Ovary (tissue), 10 donors: ENCODE results near the gene MMP28. TPM values are rescaled to one million over a fixed set of nuclear protein-coding genes. Genes with fewer than 3 reads are reported as not detected.
A peak's percentile ranks its signal among the peaks of the same experiment; 100 is the strongest.

Experiments
- DNase-seq, 5 donors: peaks; one replicate each; pipeline ENCODE4 v3.0.0-alpha.2; 2019 to 2020
- H3K27ac ChIP-seq, 2 donors: fragments of 200-600 bp; one replicate each; pipeline versions ENCODE4 v1.5.1 to v1.8.0; 2019 to 2022
- H3K27me3 ChIP-seq: fragments of 200-600 bp; one replicate; pipeline ENCODE4 v1.8.0; 2022
- H3K36me3 ChIP-seq: fragments of 200-600 bp; sonication (generic); one replicate; pipeline ENCODE4 v1.5.1; 2019
- H3K4me1 ChIP-seq: one replicate; pipeline ENCODE4 v1.8.1; 2013; ENCODE audit warnings: mild to moderate bottlenecking, moderate library complexity; ENCODE audit not compliant: insufficient read depth
- H3K4me3 ChIP-seq: fragments of 200-600 bp; sonication (generic); one replicate; pipeline ENCODE4 v1.5.1; 2017
- H3K9me3 ChIP-seq, 2 donors: fragments of 200-600 bp in 1 of 2; sonication (generic) in 1 of 2; one replicate each; pipeline versions ENCODE4 v1.5.1 to v1.8.1; 2013 to 2019; ENCODE audit warnings: mild to moderate bottlenecking in 1 of 2, moderate library complexity in 1 of 2
- EP300 ChIP-seq: sonication (generic); formaldehyde crosslinking; IDR thresholded peaks from one replicate; pipeline ENCODE4 v1.6.1; 2017; ENCODE audit warnings: antibody characterized with exemption
- POLR2A ChIP-seq: fragments of 450-650 bp; IDR thresholded peaks from one replicate; pipeline ENCODE4 v1.6.1; 2017; ENCODE audit warnings: antibody characterized with exemption, mild to moderate bottlenecking, moderate library complexity
- WGBS, 3 donors: extraction: QIAGEN DNeasy Blood & Tissue Kit in 1 of 3; methylation state at CpG; one replicate each; pipeline versions ENCODE4 v1.1.5 to v1.1.7; 2013 to 2017; 5-methylcytosine and 5-hydroxymethylcytosine counted together
- intact Hi-C, 4 donors: fragments of 100-400 bp; cut with DNase I; formaldehyde crosslinking; loops; one replicate each; pipeline versions ENCODE4 v1.11.0 to v1.15.1; 2022 to 2023
- long read RNA-seq, 3 donors: library from polyadenylated mRNA in 2 of 3; unstranded in 2 of 3; transcript quantifications; one replicate each; pipeline ENCODE4 v2.0.0 and lab custom pipeline, GENCODE V29; 2021 to 2026
- polyA plus RNA-seq, 2 donors: library from polyadenylated mRNA; stranded (reverse); fragments of 200-250 nt in 1 of 2; fragments of 350-450 nt in 1 of 2; fragmentation: Illumina TruSeq in 1 of 2; extraction: RNeasy Lipid Tissue Mini Kit (QIAGEN cat#74804) in 1 of 2; gene quantifications; one replicate each; pipeline ENCODE4 v1.2.3, GENCODE V29; 2013 to 2014
- total RNA-seq, 7 donors: library from RNA; depleted of rRNA in 2 of 7; stranded (reverse); fragments of >200 nt in 2 of 7; fragmentation: NEBNext Ultra II Directional in 3 of 7; extraction: Animal tissue kit (Norgen Biotek cat#: 25700) in 3 of 7; gene quantifications; one replicate each; pipeline versions ENCODE4 v1.1.0 to v1.2.4, GENCODE V29; 2016 to 2023
- TF ChIP-seq, protein P1 (sequence below), 3 donors: fragments of 450-650 bp in 2 of 3; fragments of 200-600 bp in 1 of 3; IDR thresholded peaks; one replicate each; pipeline versions ENCODE4 v1.5.1 to v1.8.0; 2016 to 2022; ENCODE audit warnings: antibody characterized with exemption in 3 of 3, mild to moderate bottlenecking in 1 of 3
- donor health status: DM: no; HTN: no; CAD: no; lungs with moderate emphysema.
- donor health status: DM: no; HTN: no; CAD: no.
- donor health status: Bipolar disorder and iron deficiency.
- donor health status: DM: yes; HTN: yes; CAD: no.
- donor health status: DM: no; HTN: no; CAD: no.
- donor health status: DM: yes; HTN: yes; CAD: no.

MMP28 gene, protein sequence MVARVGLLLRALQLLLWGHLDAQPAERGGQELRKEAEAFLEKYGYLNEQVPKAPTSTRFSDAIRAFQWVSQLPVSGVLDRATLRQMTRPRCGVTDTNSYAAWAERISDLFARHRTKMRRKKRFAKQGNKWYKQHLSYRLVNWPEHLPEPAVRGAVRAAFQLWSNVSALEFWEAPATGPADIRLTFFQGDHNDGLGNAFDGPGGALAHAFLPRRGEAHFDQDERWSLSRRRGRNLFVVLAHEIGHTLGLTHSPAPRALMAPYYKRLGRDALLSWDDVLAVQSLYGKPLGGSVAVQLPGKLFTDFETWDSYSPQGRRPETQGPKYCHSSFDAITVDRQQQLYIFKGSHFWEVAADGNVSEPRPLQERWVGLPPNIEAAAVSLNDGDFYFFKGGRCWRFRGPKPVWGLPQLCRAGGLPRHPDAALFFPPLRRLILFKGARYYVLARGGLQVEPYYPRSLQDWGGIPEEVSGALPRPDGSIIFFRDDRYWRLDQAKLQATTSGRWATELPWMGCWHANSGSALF
- total RNA-seq (10 to 100 TPM in 1 of 7 donors, 1 to 10 TPM in 4, under 1 TPM in 2; 0.25 to 33.3 (median 3.3) TPM), polyA plus RNA-seq (1 to 10 TPM; 5.9 to 7.1 TPM)
- long read RNA-seq, donor 1, partial matches to known transcripts, result 1 of 2 reads
- long read RNA-seq, donor 1, other reads (novel, unspliced or antisense), result 0 of 2 reads
- long read RNA-seq, donor 2, partial matches to known transcripts, result 0 of 5 reads
- long read RNA-seq, donor 2, other reads (novel, unspliced or antisense), result 0 of 5 reads
- long read RNA-seq, donor 3, partial matches to known transcripts, result 0 of 11 reads
- long read RNA-seq, donor 3, other reads (novel, unspliced or antisense), result 7 of 11 reads

DNA sequence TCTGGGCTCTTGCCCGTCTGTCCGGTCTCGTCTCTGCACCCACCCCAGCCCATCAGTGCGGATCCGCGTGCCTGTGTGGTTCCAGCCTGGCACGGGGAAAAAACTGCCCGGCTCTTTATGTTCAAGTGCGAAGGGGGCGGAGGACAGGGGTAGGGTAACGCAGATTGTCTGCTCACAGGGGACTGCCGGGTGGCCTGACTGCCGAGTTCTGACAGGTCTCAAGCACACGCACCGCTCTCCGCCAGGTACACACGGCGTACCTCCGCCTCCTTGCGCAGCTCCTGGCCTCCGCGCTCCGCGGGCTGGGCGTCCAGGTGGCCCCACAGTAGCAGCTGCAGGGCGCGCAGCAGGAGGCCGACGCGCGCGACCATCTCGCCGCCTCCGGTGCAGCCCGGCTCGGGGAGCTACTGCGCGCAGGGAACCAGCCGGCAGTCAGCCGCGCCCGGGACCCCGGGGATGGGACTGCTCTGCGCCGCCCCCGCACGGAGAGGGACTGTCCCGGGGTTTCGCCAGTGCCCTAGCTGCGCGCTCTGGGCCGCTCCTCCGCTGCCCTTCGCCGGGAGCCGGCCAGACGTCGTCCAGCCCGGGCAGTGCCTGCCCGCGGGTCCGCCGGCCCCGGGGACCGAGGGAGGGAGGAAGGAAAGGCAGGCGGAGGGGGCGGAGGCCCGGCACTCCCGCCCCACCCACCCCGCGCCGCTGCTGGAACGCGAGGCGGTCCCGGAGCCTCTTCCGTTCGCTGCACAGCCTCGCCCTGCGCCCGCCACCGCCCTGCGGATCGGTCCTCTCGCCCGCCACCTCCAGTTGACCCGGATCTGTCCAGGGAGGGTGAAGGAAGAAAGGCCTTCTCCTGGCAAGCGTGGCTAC is at the start of gene MMP28:
Gene MMP28 (minus strand): TSS at position 635 of the 864 bp plus-strand sequence. CDS start 264 bp downstream, at position 371.
- no peaks in the 10 kb centered on the region for H3K27me3 ChIP-seq
- H3K9me3 ChIP-seq, result peaks cover 0 to 6% of the 10 kb centered on the region in 2 donors
- H3K36me3 ChIP-seq, result no peaks in the 10 kb centered on the region
- H3K4me1 ChIP-seq, result peaks cover 5% of the 10 kb centered on the region
- no peak for TF ChIP-seq EP300
- TF ChIP-seq, protein P1, sequence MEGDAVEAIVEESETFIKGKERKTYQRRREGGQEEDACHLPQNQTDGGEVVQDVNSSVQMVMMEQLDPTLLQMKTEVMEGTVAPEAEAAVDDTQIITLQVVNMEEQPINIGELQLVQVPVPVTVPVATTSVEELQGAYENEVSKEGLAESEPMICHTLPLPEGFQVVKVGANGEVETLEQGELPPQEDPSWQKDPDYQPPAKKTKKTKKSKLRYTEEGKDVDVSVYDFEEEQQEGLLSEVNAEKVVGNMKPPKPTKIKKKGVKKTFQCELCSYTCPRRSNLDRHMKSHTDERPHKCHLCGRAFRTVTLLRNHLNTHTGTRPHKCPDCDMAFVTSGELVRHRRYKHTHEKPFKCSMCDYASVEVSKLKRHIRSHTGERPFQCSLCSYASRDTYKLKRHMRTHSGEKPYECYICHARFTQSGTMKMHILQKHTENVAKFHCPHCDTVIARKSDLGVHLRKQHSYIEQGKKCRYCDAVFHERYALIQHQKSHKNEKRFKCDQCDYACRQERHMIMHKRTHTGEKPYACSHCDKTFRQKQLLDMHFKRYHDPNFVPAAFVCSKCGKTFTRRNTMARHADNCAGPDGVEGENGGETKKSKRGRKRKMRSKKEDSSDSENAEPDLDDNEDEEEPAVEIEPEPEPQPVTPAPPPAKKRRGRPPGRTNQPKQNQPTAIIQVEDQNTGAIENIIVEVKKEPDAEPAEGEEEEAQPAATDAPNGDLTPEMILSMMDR (IDR thresholded peaks at IDR 0.05), result no peak
- no peak for TF ChIP-seq POLR2A
- intact Hi-C loops, result no loop called here
- H3K27ac ChIP-seq, result no peak within 1 kb of the TSS
- no peak for DNase-seq
- H3K4me3 ChIP-seq, result peak within 1 kb of the TSS; percentile 58
- WGBS, 3 donors, result 1% methylated on average over 59 to 89 of the region's 89 CpGs

DNA sequence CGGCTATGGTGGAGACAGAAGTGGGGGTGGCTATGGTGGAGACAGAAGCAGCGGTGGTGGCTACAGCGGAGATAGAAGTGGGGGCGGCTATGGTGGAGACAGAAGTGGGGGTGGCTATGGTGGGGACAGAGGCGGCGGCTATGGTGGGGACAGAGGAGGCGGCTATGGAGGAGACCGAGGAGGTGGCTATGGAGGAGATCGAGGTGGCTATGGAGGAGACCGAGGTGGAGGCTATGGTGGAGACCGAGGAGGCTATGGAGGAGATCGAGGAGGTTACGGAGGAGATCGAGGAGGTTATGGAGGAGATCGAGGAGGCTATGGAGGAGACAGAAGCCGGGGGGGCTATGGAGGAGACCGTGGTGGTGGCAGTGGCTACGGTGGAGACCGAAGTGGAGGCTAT is 49.1 kb upstream of the MMP28 start:
- H3K27ac ChIP-seq, result no peak overlapping the region
- no peaks in the 10 kb centered on the region for H3K36me3 ChIP-seq
- H3K9me3 ChIP-seq, result no peaks in the 10 kb centered on the region
- H3K27me3 ChIP-seq, result no peaks in the 10 kb centered on the region
- 95 to 96% (median 95%) methylated on average over 19 of the region's 19 CpGs for WGBS, 3 donors
- TF ChIP-seq POLR2A (no peak), EP300 (no peak)
- no peak overlapping the region for H3K4me3 ChIP-seq
- H3K4me1 ChIP-seq, result no peaks in the 10 kb centered on the region
- no peak for DNase-seq
- intact Hi-C loops, result no loop called here

DNA sequence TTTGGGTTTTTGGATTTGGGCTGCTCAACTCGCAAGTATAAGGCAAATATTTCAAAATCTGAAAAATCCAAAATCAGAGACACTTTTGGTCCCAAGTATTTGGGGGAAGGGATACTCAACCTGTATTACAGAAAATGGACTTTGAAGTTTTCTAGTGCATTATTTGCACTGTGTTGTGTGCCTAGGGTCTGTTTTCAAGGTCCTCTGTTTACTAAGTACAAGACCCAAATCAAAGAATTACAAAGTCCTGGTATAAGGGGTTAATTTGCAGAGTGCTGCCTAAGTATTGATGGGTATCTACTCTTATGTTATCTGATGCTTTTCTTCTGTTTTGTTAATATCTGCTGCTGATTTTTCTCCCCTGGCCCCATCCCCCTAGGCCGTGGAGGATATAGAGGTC is 48.3 kb upstream of the MMP28 start:
- no peaks in the 10 kb centered on the region for H3K27me3 ChIP-seq
- no peaks in the 10 kb centered on the region for H3K36me3 ChIP-seq
- no peak for DNase-seq
- no peaks in the 10 kb centered on the region for H3K9me3 ChIP-seq
- H3K4me1 ChIP-seq, result no peaks in the 10 kb centered on the region
- no peak overlapping the region for H3K27ac ChIP-seq
- 94 to 97% (median 95%) methylated on average over 2 of the region's 2 CpGs for WGBS, 3 donors
- intact Hi-C loops, result no loop called here
- TF ChIP-seq, protein P1 (IDR thresholded peaks at IDR 0.05), result no peak
- TF ChIP-seq POLR2A (no peak), EP300 (no peak)
- no peak overlapping the region for H3K4me3 ChIP-seq

DNA sequence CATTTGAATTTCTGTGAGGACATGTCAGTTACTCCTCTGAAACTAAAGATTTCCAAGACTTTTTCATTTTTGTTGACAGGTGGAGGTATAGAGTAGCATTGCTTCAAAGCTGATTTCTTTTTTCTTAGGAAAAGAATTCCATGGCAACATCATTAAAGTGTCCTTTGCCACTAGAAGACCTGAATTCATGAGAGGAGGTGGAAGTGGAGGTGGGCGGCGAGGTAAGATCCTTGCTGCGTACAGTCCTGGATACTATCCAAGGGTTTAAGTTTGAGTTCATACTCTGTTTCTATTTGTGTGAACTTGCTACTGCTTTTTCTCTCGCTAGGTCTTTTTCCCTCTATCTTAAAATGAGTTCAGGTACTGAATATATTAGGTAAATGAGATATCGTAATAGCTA is 46.8 kb upstream of the MMP28 start:
- H3K27me3 ChIP-seq, result no peaks in the 10 kb centered on the region
- H3K4me3 ChIP-seq, result no peak overlapping the region
- no peak overlapping the region for H3K27ac ChIP-seq
- TF ChIP-seq EP300 (no peak), POLR2A (no peak)
- TF ChIP-seq, protein P1 (IDR thresholded peaks at IDR 0.05), result no peak
- H3K36me3 ChIP-seq, result no peaks in the 10 kb centered on the region
- DNase-seq, result no peak
- no peaks in the 10 kb centered on the region for H3K4me1 ChIP-seq
- 97 to 99% (median 98%) methylated on average over 5 of the region's 5 CpGs for WGBS, 3 donors
- no peaks in the 10 kb centered on the region for H3K9me3 ChIP-seq
- intact Hi-C loops, result no loop called here
